Measurements from ENCODE around the gene PHF13. TPM values are rescaled to one million over a fixed set of nuclear protein-coding genes. Genes with fewer than 3 reads are reported as not detected.

PHF13 gene
- total and polyA plus RNA-seq, 10 of the 15 experiments (the other 5 are each of a cell fraction or from before 2014, with no cell fraction given): 0.87 to 15.4 (median 5.1) TPM

DNA sequence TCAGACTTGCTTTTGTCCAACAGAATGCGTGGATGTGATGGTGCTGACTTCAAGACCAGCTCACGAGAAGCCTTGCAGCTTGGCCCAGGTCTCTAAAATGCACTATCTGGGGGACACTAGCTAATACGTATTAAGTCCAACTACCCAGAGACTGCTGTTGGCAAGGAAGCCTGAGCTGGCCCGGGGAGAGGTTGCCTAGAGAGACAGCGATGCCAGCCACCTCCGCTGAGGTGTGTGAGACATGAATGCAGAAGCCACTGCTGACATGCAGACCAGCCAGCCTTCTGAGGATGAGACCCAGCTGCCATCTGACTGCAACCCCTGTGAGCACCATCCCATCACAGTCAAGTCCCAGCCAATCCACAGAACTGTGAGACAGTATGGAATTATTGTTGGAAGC, 43.6 kb downstream of the PHF13 start:
- H3K4me1 ChIP-seq (ENCODE audit: control insufficient read depth, insufficient read depth, low read length): no peaks in the 10 kb centered on the region
- no peak for ATAC-seq
- H4K20me1 ChIP-seq (ENCODE audit: control insufficient read depth, insufficient read depth): no peaks in the 10 kb centered on the region
- H3K27me3 ChIP-seq (replicated peaks in 1 of 2; ENCODE audit: control insufficient read depth in 2 of 2, insufficient read depth in 2 of 2, low read length in 1 of 2): no peaks in the 10 kb centered on the region
- no peak overlapping the region for H3K9ac ChIP-seq (ENCODE audit: control insufficient read depth, insufficient read depth, low read length)
- in situ Hi-C loops (cut with MboI) (no loop called here), intact Hi-C loops (cut with micrococcal nuclease; ENCODE audit: unreplicated experiment) (no loop called here)
- 99% methylated on average over 6 of the region's 6 CpGs for WGBS (ENCODE audit: insufficient coverage, insufficient replicate concordance, low lambda C conversion rate, missing lambda C conversion rate)
- DNase-seq (ENCODE audit: low read depth, low spot score): no peak
- no peaks in the 10 kb centered on the region for H3K9me3 ChIP-seq (replicated peaks; ENCODE audit: control insufficient read depth, insufficient read depth, low read length)
- H3K27ac ChIP-seq (ENCODE audit: control insufficient read depth, insufficient read depth): no peak overlapping the region
- no peak overlapping the region for H3K4me3 ChIP-seq
- CTCF ChIA-PET: no interaction called here
- no peak overlapping the region for H2AFZ ChIP-seq (ENCODE audit: control insufficient read depth, low read depth, low read length)
- no peak for FAIRE-seq
- no peak overlapping the region for H3K4me2 ChIP-seq (ENCODE audit: control insufficient read depth, insufficient read depth)
- no peaks in the 10 kb centered on the region for H3K79me2 ChIP-seq (ENCODE audit: control insufficient read depth, insufficient read depth, low read length)
- H3K36me3 ChIP-seq (ENCODE audit: control insufficient read depth in 2 of 2, insufficient read depth in 2 of 2, low read length in 1 of 2): peaks cover 8 to 19% of the 10 kb centered on the region in 2 experiments
- RAD21 ChIA-PET (ENCODE audit: unreplicated experiment): no interaction called here
- POLR2A ChIA-PET: interaction anchor here (0.6 kb wide), 2 partner anchors 16 to 225 kb away, joined by 4 to 5 read pairs; no protein-coding TSS in a partner anchor
- SMC1A ChIA-PET (ENCODE audit: uncharacterized antibody, unreplicated experiment): interaction anchor here (0.6 kb wide), 1 partner anchor 1313 kb away, joined by 3 read pairs; no protein-coding TSS in a partner anchor
- BruUV-seq (replicated peaks): no TSS peak
- TF ChIP-seq HDAC2 (IDR thresholded peaks at IDR 0.05): no peak
- TF ChIP-seq, protein P1, sequence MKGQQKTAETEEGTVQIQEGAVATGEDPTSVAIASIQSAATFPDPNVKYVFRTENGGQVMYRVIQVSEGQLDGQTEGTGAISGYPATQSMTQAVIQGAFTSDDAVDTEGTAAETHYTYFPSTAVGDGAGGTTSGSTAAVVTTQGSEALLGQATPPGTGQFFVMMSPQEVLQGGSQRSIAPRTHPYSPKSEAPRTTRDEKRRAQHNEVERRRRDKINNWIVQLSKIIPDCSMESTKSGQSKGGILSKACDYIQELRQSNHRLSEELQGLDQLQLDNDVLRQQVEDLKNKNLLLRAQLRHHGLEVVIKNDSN (IDR thresholded peaks at IDR 0.05; ENCODE audit: borderline replicate concordance, extremely low read length, insufficient read depth, low read depth, low read length): no peak
- TF ChIP-seq SUZ12 (IDR thresholded peaks at IDR 0.05; ENCODE audit: unreplicated experiment): no peak
- TF ChIP-seq SMC3 (IDR thresholded peaks at IDR 0.05; ENCODE audit: borderline replicate concordance, low read length): no peak
- TF ChIP-seq ZNF217 (IDR thresholded peaks at IDR 0.05): no peak
- TF ChIP-seq, protein P2, sequence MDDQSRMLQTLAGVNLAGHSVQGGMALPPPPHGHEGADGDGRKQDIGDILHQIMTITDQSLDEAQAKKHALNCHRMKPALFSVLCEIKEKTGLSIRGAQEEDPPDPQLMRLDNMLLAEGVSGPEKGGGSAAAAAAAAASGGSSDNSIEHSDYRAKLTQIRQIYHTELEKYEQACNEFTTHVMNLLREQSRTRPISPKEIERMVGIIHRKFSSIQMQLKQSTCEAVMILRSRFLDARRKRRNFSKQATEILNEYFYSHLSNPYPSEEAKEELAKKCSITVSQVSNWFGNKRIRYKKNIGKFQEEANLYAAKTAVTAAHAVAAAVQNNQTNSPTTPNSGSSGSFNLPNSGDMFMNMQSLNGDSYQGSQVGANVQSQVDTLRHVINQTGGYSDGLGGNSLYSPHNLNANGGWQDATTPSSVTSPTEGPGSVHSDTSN (IDR thresholded peaks at IDR 0.05; ENCODE audit: insufficient replicate concordance, low read depth, low read length): no peak
- TF ChIP-seq, protein P3, sequence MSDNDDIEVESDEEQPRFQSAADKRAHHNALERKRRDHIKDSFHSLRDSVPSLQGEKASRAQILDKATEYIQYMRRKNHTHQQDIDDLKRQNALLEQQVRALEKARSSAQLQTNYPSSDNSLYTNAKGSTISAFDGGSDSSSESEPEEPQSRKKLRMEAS (IDR thresholded peaks at IDR 0.05; ENCODE audit: low read depth, low read length): no peak
- no peak for TF ChIP-seq ZNF24 (IDR thresholded peaks at IDR 0.05)
- no peak for TF ChIP-seq ZSCAN29 (IDR thresholded peaks at IDR 0.05)
- TF ChIP-seq, protein P4, sequence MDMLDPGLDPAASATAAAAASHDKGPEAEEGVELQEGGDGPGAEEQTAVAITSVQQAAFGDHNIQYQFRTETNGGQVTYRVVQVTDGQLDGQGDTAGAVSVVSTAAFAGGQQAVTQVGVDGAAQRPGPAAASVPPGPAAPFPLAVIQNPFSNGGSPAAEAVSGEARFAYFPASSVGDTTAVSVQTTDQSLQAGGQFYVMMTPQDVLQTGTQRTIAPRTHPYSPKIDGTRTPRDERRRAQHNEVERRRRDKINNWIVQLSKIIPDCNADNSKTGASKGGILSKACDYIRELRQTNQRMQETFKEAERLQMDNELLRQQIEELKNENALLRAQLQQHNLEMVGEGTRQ (IDR thresholded peaks at IDR 0.05; ENCODE audit: borderline replicate concordance, low read depth, low read length): no peak
- no peak for TF ChIP-seq TAF1 (IDR thresholded peaks at IDR 0.05; ENCODE audit: borderline replicate concordance, low read depth, low read length)
- no peak for TF ChIP-seq TCF12 (IDR thresholded peaks at IDR 0.05; ENCODE audit: low read depth, low read length)
- no peak for TF ChIP-seq BMI1 (IDR thresholded peaks at IDR 0.05; ENCODE audit: borderline replicate concordance)
- TF ChIP-seq, protein P5, sequence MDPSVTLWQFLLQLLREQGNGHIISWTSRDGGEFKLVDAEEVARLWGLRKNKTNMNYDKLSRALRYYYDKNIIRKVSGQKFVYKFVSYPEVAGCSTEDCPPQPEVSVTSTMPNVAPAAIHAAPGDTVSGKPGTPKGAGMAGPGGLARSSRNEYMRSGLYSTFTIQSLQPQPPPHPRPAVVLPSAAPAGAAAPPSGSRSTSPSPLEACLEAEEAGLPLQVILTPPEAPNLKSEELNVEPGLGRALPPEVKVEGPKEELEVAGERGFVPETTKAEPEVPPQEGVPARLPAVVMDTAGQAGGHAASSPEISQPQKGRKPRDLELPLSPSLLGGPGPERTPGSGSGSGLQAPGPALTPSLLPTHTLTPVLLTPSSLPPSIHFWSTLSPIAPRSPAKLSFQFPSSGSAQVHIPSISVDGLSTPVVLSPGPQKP (IDR thresholded peaks at IDR 0.05; ENCODE audit: low read depth, low read length): no peak
- TF ChIP-seq, protein P6, sequence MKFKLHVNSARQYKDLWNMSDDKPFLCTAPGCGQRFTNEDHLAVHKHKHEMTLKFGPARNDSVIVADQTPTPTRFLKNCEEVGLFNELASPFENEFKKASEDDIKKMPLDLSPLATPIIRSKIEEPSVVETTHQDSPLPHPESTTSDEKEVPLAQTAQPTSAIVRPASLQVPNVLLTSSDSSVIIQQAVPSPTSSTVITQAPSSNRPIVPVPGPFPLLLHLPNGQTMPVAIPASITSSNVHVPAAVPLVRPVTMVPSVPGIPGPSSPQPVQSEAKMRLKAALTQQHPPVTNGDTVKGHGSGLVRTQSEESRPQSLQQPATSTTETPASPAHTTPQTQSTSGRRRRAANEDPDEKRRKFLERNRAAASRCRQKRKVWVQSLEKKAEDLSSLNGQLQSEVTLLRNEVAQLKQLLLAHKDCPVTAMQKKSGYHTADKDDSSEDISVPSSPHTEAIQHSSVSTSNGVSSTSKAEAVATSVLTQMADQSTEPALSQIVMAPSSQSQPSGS (IDR thresholded peaks at IDR 0.05; ENCODE audit: low read length): no peak
- TF ChIP-seq, protein P7, sequence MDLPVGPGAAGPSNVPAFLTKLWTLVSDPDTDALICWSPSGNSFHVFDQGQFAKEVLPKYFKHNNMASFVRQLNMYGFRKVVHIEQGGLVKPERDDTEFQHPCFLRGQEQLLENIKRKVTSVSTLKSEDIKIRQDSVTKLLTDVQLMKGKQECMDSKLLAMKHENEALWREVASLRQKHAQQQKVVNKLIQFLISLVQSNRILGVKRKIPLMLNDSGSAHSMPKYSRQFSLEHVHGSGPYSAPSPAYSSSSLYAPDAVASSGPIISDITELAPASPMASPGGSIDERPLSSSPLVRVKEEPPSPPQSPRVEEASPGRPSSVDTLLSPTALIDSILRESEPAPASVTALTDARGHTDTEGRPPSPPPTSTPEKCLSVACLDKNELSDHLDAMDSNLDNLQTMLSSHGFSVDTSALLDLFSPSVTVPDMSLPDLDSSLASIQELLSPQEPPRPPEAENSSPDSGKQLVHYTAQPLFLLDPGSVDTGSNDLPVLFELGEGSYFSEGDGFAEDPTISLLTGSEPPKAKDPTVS (IDR thresholded peaks at IDR 0.05; ENCODE audit: low read depth, low read length): no peak
- TF ChIP-seq HCFC1 (IDR thresholded peaks at IDR 0.05; ENCODE audit: low read length): no peak
